GM12872 (cell line): Measurements from ENCODE around the gene PSMG3.

Source experiments
- TF ChIP-seq, protein P1 (sequence below): IDR thresholded peaks from 3 replicates; pipeline ENCODE4 v1.5.1; 2011; ENCODE audit warnings: low read depth, mild to moderate bottlenecking, low read length, moderate library complexity; ENCODE audit not compliant: insufficient read depth

The PSMG3 gene

GRCh38 chr7:1547777-1548437 is 21.9 kb downstream of the PSMG3 start:
- TF ChIP-seq, protein P1, sequence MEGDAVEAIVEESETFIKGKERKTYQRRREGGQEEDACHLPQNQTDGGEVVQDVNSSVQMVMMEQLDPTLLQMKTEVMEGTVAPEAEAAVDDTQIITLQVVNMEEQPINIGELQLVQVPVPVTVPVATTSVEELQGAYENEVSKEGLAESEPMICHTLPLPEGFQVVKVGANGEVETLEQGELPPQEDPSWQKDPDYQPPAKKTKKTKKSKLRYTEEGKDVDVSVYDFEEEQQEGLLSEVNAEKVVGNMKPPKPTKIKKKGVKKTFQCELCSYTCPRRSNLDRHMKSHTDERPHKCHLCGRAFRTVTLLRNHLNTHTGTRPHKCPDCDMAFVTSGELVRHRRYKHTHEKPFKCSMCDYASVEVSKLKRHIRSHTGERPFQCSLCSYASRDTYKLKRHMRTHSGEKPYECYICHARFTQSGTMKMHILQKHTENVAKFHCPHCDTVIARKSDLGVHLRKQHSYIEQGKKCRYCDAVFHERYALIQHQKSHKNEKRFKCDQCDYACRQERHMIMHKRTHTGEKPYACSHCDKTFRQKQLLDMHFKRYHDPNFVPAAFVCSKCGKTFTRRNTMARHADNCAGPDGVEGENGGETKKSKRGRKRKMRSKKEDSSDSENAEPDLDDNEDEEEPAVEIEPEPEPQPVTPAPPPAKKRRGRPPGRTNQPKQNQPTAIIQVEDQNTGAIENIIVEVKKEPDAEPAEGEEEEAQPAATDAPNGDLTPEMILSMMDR, result no peak

GRCh38 chr7:1546909-1547776 is 22.7 kb downstream of the PSMG3 start:
- TF ChIP-seq, protein P1, result no peak

DNA sequence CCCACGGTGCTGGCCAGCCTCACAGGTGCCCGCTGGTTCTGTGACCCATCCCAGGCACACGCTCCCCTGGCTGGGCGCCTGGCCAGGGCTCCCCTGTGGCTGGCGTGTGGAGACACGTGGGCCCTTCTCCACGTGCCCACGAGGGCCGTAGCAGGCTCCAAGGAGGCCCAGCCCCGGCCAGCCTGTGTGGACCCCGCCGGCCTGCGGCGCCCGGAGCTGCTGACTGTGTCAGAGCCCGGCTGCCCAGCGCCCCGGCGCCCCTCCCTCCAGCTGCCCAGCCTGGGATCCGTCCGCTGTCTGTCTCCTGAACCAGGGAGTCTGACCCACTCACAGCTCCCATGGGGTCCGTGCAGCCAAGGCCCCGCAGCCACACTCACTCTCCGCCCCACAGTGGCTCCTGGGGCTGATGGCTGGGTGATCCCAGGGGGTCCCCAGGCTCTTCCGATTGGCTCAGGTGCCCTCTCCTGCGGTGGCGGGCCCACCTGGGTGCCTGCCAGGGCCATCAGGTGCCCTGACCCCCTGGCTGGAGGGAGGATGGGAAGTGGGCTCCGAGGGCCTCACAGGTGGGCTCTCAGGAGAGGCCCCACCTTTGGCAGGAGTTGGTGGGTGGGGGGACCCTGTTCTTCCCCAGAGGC is 23.4 kb downstream of the PSMG3 start:
- TF ChIP-seq, protein P1, result no peak

GRCh38 chr7:1545417-1546246 is 24.2 kb downstream of the PSMG3 start:
- TF ChIP-seq, protein P1, result no peak

DNA sequence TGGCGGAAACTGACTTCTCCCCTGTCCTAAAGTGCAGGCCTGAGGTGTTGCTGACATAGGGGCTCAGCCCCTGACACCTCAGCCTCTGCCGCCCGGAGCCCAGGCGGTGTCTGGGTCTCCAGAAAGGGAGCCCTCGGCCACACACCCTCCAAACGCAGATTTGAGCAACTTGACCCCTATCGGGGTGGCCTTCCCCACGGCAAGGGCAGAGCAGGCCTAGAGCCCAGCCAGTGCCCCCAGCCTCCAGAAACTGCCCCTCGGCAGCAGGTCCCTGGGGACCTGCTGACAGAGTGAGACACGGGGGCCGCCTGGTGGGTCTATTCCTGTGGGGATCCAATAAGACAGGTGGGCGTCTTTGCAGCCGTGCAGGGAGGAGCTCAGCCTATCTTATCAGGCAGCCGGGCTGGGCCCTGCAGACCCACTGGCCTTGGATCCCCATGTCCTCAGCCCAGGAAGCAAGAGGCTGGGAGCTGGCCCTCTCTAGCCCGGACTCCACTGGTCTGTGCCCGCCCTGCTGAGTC is 24.9 kb downstream of the PSMG3 start:
- TF ChIP-seq, protein P1, result no peak

GRCh38 chr7:1544178-1544895 is 25.5 kb downstream of the PSMG3 start:
- TF ChIP-seq, protein P1, result no peak
